HL-60 (cell line): ENCODE measurements around the gene IL22RA1.

Source experiments
- DNase-seq, 2 experiments: peaks; one replicate each; pipeline ENCODE4 v3.0.0-alpha.2; 2010 to 2020; ENCODE audit warnings: low read depth in 1 of 2, low spot score in 1 of 2
- H3K27ac ChIP-seq: fragments of 250-450 bp; sonication (Bioruptor Pico); replicated peaks from 2 replicates; pipeline ENCODE4 v1.5.1; 2020; ENCODE audit warnings: mild to moderate bottlenecking, moderate library complexity
- H3K27me3 ChIP-seq: fragments of 250-450 bp; sonication (Bioruptor Pico); 2 replicates; pipeline ENCODE4 v1.5.1; 2021; ENCODE audit warnings: mild to moderate bottlenecking, moderate library complexity; ENCODE audit not compliant: insufficient read depth, poor library complexity, severe bottlenecking
- H3K4me3 ChIP-seq: replicated peaks from 2 replicates; pipeline ENCODE4 v1.5.1; 2011; ENCODE audit warnings: mild to moderate bottlenecking, control low read depth, low read length; ENCODE audit not compliant: insufficient read depth
- CTCF ChIP-seq: IDR thresholded peaks from one replicate; pipeline ENCODE4 v1.5.1; 2011; ENCODE audit warnings: low read length, control low read depth, inconsistent platforms; ENCODE audit not compliant: insufficient read depth
- GABPA ChIP-seq: IDR thresholded peaks from 2 replicates; pipeline ENCODE4 v1.6.1; 2012; ENCODE audit warnings: low read depth
- SPI1 ChIP-seq: IDR thresholded peaks from 2 replicates; pipeline ENCODE4 v1.6.1; 2012; ENCODE audit warnings: low read depth, mild to moderate bottlenecking, borderline replicate concordance
- TF ChIP-seq, protein P1 (sequence below): IDR thresholded peaks from 2 replicates; pipeline ENCODE4 v1.6.1; 2012; ENCODE audit warnings: low read depth; ENCODE audit not compliant: insufficient replicate concordance

Gene IL22RA1

GRCh38 chr1:24069817-24070216, 73.1 kb downstream of the IL22RA1 start:
- no peak for TF ChIP-seq SPI1
- no peak for TF ChIP-seq CTCF
- TF ChIP-seq GABPA, result no peak
- TF ChIP-seq, protein P1, sequence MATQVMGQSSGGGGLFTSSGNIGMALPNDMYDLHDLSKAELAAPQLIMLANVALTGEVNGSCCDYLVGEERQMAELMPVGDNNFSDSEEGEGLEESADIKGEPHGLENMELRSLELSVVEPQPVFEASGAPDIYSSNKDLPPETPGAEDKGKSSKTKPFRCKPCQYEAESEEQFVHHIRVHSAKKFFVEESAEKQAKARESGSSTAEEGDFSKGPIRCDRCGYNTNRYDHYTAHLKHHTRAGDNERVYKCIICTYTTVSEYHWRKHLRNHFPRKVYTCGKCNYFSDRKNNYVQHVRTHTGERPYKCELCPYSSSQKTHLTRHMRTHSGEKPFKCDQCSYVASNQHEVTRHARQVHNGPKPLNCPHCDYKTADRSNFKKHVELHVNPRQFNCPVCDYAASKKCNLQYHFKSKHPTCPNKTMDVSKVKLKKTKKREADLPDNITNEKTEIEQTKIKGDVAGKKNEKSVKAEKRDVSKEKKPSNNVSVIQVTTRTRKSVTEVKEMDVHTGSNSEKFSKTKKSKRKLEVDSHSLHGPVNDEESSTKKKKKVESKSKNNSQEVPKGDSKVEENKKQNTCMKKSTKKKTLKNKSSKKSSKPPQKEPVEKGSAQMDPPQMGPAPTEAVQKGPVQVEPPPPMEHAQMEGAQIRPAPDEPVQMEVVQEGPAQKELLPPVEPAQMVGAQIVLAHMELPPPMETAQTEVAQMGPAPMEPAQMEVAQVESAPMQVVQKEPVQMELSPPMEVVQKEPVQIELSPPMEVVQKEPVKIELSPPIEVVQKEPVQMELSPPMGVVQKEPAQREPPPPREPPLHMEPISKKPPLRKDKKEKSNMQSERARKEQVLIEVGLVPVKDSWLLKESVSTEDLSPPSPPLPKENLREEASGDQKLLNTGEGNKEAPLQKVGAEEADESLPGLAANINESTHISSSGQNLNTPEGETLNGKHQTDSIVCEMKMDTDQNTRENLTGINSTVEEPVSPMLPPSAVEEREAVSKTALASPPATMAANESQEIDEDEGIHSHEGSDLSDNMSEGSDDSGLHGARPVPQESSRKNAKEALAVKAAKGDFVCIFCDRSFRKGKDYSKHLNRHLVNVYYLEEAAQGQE, result no peak
- Histone ChIP-seq H3K4me3 (no peak overlapping the region), H3K27ac (no peak overlapping the region), H3K27me3 (no peaks in the 10 kb centered on the region)
- DNase-seq, result no peak
